Epithelial cell of esophagus (primary cell): ENCODE data around the gene SLC24A4.

ENCODE experiments used
- DNase-seq: peaks from one replicate; pipeline ENCODE4 v3.0.0; 2010; ENCODE audit warnings: low read depth
- H3K4me3 ChIP-seq: 2 replicates; pipeline ENCODE4 v1.5.1; 2011; ENCODE audit warnings: mild to moderate bottlenecking, low read length, control low read depth
- TF ChIP-seq, protein P1 (sequence below): IDR thresholded peaks from 2 replicates; pipeline ENCODE4 v1.5.1; 2011; ENCODE audit warnings: low read depth, mild to moderate bottlenecking, low read length, control low read depth, inconsistent platforms; ENCODE audit not compliant: insufficient read depth; ENCODE audit errors: missing control alignments

SLC24A4 gene, protein sequence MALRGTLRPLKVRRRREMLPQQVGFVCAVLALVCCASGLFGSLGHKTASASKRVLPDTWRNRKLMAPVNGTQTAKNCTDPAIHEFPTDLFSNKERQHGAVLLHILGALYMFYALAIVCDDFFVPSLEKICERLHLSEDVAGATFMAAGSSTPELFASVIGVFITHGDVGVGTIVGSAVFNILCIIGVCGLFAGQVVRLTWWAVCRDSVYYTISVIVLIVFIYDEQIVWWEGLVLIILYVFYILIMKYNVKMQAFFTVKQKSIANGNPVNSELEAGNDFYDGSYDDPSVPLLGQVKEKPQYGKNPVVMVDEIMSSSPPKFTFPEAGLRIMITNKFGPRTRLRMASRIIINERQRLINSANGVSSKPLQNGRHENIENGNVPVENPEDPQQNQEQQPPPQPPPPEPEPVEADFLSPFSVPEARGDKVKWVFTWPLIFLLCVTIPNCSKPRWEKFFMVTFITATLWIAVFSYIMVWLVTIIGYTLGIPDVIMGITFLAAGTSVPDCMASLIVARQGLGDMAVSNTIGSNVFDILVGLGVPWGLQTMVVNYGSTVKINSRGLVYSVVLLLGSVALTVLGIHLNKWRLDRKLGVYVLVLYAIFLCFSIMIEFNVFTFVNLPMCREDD

DNA sequence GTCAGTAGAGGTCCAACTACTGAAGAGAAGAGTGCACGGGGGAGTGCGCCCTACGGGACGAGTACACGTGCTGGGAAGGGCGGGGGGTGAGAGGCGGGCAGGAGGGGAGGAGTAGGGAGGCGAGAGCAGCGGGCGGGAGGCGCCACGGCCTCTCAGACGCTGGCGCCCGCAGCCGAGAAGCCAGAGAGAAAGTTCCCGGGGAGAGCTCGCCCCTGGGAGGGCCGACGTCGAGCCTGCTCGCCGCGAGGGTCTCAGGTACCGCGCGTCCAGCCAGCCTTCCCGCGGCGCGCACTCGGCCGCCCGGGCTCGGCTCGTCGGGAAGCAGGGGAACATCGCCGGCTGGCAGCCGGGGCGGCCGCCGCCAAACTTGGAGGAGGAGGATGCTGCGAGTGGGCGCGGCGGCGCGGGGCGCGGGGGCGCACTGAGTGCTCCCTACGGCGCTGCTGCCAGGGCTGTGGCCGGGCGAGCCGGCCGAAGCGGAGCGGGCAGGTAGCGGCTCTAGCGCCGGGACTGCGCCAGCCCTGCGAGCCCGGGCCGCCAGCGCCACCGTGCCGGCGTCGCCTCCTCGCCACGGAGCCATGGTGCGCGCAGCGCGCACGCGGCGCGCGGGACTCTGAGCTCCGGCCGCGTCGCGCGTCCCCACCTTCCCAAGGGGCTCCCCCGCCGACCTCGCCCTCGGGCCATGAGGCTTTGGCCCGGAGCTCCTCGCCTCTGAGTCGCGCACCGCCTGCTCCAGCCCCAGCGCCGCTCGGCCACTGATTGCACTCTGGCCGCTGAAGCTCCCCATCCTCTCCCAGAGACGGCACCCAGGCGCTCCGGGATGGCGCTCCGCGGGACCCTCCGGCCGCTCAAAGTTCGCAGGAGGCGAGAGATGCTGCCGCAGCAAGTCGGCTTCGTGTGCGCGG is at the start of gene SLC24A4:
SLC24A4 (plus strand) TSS at position 155 of the 905 bp plus-strand sequence; CDS start at position 821, 666 bp downstream.
- H3K4me3 ChIP-seq, result no peak within 1 kb of the TSS
- TF ChIP-seq, protein P1, sequence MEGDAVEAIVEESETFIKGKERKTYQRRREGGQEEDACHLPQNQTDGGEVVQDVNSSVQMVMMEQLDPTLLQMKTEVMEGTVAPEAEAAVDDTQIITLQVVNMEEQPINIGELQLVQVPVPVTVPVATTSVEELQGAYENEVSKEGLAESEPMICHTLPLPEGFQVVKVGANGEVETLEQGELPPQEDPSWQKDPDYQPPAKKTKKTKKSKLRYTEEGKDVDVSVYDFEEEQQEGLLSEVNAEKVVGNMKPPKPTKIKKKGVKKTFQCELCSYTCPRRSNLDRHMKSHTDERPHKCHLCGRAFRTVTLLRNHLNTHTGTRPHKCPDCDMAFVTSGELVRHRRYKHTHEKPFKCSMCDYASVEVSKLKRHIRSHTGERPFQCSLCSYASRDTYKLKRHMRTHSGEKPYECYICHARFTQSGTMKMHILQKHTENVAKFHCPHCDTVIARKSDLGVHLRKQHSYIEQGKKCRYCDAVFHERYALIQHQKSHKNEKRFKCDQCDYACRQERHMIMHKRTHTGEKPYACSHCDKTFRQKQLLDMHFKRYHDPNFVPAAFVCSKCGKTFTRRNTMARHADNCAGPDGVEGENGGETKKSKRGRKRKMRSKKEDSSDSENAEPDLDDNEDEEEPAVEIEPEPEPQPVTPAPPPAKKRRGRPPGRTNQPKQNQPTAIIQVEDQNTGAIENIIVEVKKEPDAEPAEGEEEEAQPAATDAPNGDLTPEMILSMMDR, result no peak
- peak; percentile 36 for DNase-seq

DNA sequence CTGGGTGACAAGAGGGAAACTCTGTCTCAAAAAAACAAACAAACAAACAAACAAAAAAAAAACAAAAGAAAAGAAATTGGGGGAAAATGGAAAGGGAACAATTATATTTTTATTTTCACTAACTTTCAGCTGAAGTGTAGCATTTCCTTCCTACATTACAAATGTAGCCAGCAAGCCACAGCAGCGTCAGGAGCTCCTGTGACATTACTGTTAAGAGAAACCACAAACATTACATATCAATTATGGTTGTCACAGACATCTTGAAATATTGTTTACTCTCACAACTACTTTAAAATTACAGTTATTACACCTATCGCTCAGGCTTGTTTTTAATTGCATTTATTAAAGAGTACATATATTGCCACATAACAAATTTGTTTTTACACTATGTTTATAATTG is 49.8 kb upstream of the SLC24A4 start:
- TF ChIP-seq, protein P1, result no peak
- DNase-seq, result no peak
- H3K4me3 ChIP-seq, result no peak overlapping the region

DNA sequence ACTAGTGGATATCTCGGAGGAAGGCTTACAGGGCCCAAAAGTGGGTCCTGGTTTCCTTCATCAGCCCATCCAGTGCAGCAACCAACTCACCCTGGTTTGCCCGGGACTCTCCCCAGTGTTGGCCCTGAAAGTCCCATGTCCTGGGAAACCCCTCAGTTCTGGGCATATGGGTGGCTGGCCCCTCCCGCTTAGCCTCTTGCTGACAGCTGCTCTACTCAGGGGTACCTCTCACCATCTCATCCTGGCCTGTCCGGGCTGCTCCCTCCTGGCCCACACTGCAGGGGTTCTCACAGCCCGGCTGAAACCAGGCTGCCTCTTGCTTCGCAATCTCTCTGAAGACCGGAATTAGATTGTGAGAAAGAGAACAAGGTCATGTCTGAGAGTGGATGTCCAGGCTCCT is 48.9 kb upstream of the SLC24A4 start:
- no peak for DNase-seq
- TF ChIP-seq, protein P1, result no peak
- H3K4me3 ChIP-seq, result no peak overlapping the region

DNA sequence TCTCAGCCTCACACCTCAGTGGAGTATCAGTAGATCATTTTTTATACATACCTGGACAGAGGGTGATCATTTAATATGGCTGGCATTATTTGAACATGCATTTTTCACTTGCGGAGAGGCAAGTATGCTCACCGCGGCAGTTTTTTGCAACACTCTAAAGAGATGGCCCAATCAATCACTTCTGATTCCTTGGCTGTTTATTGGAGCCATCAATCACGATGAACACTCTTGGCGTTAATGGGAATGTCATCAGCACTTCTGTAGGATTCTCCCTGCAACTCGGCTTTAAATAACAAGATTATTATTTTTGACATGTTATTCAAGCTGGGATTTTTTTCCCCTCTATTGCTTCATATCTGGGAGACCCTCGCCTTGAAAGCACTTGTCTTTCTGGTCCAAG is 46.9 kb upstream of the SLC24A4 start:
- DNase-seq, result no peak
- TF ChIP-seq, protein P1, result no peak
- H3K4me3 ChIP-seq, result no peak overlapping the region

DNA sequence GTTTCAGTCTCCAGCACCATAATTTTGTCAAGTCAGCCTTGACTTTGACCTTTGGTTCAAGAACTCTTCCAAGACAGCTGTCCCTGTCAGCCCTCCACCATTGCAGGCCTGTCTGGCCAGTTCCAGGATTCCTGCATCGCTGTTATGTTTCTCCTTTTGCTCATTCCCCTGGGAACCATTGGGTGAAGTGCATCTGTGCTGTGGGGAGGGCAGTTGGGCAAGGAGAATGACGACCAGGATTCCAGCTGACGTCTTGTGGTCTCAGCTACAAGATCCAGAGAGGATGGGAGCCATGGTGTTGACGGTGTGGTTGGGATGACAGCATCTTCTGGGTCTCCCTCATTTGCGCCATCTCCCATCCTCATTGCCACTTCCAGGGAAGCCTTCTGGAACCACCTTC is 45.9 kb upstream of the SLC24A4 start:
- no peak for DNase-seq
- no peak overlapping the region for H3K4me3 ChIP-seq
- TF ChIP-seq, protein P1, result no peak

DNA sequence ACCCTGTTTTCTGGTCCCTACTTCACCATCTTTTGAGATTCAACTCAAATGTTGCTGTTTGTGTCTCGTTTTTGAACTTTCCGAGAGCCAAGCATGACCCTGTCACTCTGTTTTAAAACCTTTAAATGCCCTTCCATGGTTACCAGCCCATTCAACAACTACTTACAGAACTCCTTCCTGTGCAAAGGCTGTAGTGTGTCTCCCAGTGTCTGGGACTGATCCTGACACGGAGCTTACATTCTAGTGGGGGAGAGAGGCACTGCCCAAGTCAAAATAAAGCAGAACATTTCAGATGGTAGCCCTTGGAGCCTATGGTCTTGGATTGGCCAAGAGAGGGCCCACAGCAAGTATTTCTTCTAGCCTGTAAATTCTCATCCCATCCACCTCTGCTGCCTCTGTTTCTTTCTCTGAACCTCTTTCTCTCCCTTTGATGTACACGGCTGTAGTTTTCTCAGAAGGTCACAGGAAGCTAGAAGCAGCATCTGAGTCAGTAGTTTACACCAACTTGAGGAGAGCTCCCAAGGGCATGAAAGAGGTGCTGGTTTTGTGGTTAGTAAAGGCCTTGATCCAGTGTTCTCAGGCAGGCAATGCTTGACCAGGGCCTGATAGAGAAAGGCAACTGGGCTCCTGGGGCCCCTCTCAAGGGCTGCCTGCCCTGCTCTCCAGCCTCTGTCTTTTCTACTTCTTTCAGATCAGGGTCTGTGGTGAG is 42.3 kb upstream of the SLC24A4 start:
- no peak for DNase-seq
- TF ChIP-seq, protein P1, result no peak
- no peak overlapping the region for H3K4me3 ChIP-seq
